Activated naive CD4-positive, alpha-beta T cell treated with anti-CD3 and anti-CD28 coated beads, Interleukin-2, amount 10 ng/mL, durations not matched to agents 7 days and 5 days (primary cell): ENCODE measurements around the gene ZNF154.

Experiments
- CTCF ChIA-PET: fragments of 350-600 bp; sonication (Branson Sonifier 250); formaldehyde crosslinking; loops from one replicate; lab custom pipeline; 2021; ENCODE audit warnings: antibody characterized with exemption; lab: Charles Lee
- DNase-seq: peaks from one replicate; pipeline ENCODE4 v3.0.0-alpha.2; 2020
- H3K27ac Mint-ChIP-seq: one replicate; pipeline ENCODE4 v1.8.0; 2021; ENCODE audit warnings: mild to moderate bottlenecking, moderate library complexity, mixed read lengths
- H3K27me3 Mint-ChIP-seq: one replicate; pipeline ENCODE4 v1.8.0; 2021; ENCODE audit warnings: mild to moderate bottlenecking, mixed read lengths
- H3K36me3 Mint-ChIP-seq: one replicate; pipeline ENCODE4 v1.8.0; 2021; ENCODE audit warnings: mixed read lengths
- H3K4me1 Mint-ChIP-seq: one replicate; pipeline ENCODE4 v1.8.0; 2021; ENCODE audit warnings: mixed read lengths
- H3K4me3 Mint-ChIP-seq: one replicate; pipeline ENCODE4 v1.8.0; 2021; ENCODE audit warnings: mild to moderate bottlenecking, moderate library complexity, mixed read lengths
- H3K9me3 Mint-ChIP-seq: one replicate; pipeline ENCODE4 v1.8.0; 2021; ENCODE audit warnings: mixed read lengths

The ZNF154 gene

DNA sequence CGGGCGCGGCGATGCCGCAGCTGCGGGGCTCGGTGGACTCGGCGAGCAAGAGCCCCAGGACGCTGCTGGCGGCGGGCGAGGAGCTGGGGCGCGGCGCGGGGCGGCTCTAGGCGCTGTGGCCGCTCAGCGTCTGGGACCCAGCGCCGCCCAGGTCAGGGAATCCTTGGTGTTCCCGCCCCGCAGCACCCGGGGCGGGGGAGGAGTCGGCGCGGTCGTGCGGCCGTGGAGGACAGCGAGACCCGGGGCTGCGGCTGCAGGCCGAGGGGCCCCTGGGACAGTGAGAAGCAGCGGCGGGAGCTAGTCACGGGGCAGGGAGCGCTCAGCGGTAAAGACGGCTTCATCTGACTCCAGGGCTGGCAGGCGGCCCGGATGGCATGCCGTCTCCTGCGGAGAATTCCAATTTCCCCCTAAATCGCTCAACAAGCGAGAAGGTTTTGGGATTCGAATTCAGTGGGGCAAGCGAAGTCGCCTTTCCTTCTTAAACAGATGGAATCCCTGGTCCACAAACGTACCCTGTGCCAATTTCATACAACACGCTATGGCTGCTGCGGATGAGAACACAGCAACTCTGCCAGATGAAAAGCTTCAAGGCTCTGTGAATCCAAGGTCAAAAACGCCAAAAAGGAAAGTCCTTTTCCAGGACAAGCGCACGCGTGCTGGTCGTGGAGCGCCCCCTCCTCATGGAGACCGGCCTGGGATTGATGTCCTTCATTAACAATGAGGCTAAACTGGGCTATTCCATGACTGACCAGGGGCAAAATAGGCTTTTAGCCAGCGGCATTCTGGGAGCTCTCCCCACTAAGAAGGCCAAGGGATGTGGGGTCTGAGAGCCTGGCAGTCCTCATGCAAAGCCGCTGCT is 44.5 kb downstream of the ZNF154 start:
- peak overlapping the region; percentile 75 for H3K4me3 Mint-ChIP-seq
- peaks cover 24% of the 10 kb centered on the region for H3K27me3 Mint-ChIP-seq
- peaks cover 3% of the 10 kb centered on the region for H3K4me1 Mint-ChIP-seq
- DNase-seq = peak; percentile 31
- peaks cover 7% of the 10 kb centered on the region for H3K9me3 Mint-ChIP-seq
- CTCF ChIA-PET = interaction anchor here (0.9 to 1.0 kb wide), 2 partner anchors 17 to 30 kb away, joined by 3 read pairs; partner anchors contain the start of gene ZNF551
- H3K36me3 Mint-ChIP-seq = no peaks in the 10 kb centered on the region
- no peak overlapping the region for H3K27ac Mint-ChIP-seq

DNA sequence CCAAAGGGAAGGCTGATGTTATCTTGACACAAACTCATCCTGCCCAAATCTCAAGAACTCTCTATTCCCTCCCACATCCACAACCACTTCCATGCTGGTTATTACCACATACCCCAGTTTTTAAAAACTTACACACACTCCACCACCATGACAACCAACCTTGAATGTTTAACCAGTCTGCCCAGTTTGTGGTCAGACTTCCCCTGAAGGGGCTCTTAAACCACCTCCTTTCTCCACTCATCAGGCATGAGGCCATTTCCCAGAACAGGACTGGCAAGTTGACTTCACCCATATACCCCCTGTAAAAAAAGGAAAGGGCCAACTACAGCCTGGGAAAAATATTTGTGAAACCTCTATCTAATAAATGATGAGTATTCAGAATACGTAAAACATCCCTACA is 52.7 kb downstream of the ZNF154 start:
- H3K36me3 Mint-ChIP-seq = peaks cover 3% of the 10 kb centered on the region
- no peaks in the 10 kb centered on the region for H3K27me3 Mint-ChIP-seq
- peaks cover 7% of the 10 kb centered on the region for H3K4me1 Mint-ChIP-seq
- DNase-seq = no peak
- H3K27ac Mint-ChIP-seq = no peak overlapping the region
- CTCF ChIA-PET = no interaction called here
- no peak overlapping the region for H3K4me3 Mint-ChIP-seq
- peaks cover 47% of the 10 kb centered on the region for H3K9me3 Mint-ChIP-seq

DNA sequence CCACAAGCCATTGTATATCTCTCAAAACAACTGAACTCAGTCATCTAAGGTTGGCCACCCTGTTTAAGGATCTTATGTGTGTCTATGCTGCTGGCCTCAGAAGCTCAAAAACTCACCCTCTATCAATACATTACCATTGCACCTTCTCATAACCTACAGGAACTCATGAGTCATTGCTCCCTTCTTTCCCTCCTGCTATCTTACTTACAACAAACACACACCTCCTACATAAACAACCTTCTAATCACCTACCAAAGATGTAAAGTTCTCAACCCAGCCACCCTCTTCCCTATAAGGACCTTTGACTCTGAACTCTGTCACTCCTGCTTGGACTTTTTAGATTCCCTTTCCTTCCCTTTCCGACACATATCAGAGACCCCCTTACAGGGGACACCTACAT is 53.6 kb downstream of the ZNF154 start:
- peaks cover 49% of the 10 kb centered on the region for H3K9me3 Mint-ChIP-seq
- peaks cover 10% of the 10 kb centered on the region for H3K4me1 Mint-ChIP-seq
- no peaks in the 10 kb centered on the region for H3K27me3 Mint-ChIP-seq
- H3K4me3 Mint-ChIP-seq = no peak overlapping the region
- peaks cover 3% of the 10 kb centered on the region for H3K36me3 Mint-ChIP-seq
- CTCF ChIA-PET = no interaction called here
- H3K27ac Mint-ChIP-seq = no peak overlapping the region
- DNase-seq = no peak

DNA sequence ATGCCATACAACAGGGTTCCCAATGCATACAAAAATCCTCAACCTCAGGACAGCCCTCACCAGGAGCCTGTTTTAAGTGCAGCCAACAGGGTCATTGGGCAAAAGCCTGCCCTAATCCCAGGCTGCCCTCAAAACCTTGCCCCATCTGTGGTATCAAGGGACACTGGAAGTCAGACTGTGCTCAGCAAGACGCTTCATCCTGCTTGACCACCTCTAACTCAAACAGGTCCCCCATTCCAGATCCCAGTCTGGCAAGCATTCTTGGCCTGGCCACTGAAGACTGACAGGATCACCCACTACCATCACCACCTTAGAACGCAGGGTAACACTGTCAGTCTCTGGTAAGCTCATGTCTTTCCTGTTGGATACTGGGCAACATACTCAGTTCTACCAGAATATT is 55.3 kb downstream of the ZNF154 start:
- H3K27me3 Mint-ChIP-seq = no peaks in the 10 kb centered on the region
- CTCF ChIA-PET = no interaction called here
- DNase-seq = no peak
- peaks cover 3% of the 10 kb centered on the region for H3K36me3 Mint-ChIP-seq
- peaks cover 54% of the 10 kb centered on the region for H3K9me3 Mint-ChIP-seq
- H3K4me3 Mint-ChIP-seq = no peak overlapping the region
- no peak overlapping the region for H3K27ac Mint-ChIP-seq
- peaks cover 10% of the 10 kb centered on the region for H3K4me1 Mint-ChIP-seq

DNA sequence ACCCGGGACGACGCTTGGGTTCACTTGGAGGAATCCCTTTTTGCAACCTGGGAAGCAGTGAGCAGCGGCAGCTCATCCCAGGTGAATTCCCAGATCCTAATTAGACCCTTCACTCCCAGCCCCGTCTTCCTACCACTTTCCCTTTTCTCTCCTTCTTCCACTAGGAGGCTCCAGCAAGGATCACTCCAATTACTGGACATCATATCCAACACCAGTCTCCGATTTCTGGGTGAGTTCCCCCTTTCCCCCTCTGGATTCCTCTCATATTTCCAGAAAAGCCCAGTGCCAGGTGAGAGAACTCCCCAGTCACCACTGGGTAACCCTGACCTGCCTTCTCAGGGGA is 57.4 kb downstream of the ZNF154 start:
- H3K27me3 Mint-ChIP-seq = no peaks in the 10 kb centered on the region
- DNase-seq = no peak
- H3K9me3 Mint-ChIP-seq = peaks cover 68% of the 10 kb centered on the region
- H3K27ac Mint-ChIP-seq = no peak overlapping the region
- CTCF ChIA-PET = no interaction called here
- H3K4me1 Mint-ChIP-seq = peaks cover 10% of the 10 kb centered on the region
- no peak overlapping the region for H3K4me3 Mint-ChIP-seq
- H3K36me3 Mint-ChIP-seq = peaks cover 3% of the 10 kb centered on the region

DNA sequence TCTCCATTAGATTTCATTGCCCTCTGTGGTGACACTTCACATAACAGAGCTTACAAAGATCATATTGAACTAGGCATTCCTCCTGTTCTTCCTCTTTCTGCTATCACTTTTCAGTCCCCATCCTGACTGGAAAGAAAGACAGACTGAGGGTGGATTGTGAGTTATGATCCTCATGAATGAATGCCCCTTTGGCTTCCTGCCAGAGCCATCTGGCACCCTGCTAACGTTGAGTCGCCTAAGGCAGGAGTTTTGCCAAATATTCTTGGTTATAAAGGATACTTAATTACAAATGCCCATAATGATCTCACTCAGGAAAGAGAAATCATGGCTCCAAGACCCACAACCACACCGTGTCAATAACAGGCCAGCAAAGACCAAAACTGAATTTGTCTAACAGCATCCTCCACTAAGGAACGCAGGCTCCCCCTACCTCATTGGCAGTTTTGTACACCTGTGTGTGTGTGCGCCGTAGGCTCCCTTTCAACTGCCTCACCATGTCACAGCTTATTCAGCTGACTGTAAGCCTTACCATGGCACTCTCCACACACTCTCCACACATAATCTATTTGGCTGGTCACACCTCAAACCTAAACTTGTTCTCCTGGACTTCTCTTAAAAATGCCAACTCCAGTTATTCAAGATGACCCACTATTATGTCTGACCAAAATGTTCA is 60.5 kb downstream of the ZNF154 start:
- Mint-ChIP-seq H3K4me3 (no peak overlapping the region), H3K4me1 (peaks cover 10% of the 10 kb centered on the region), H3K27me3 (no peaks in the 10 kb centered on the region)

More for the DNA sequence above, 60.5 kb downstream of the ZNF154 start:
- Mint-ChIP-seq H3K36me3 (peaks cover 7% of the 10 kb centered on the region), H3K9me3 (peaks cover 57% of the 10 kb centered on the region), H3K27ac (no peak overlapping the region)
- DNase-seq = no peak
- CTCF ChIA-PET = no interaction called here
